H1 (cell line): ENCODE results near the gene FAM107A. TPM values are rescaled to one million over a fixed set of nuclear protein-coding genes. Genes with fewer than 3 reads are reported as not detected.

ENCODE experiments used
- CTCF ChIA-PET: fragments of 300-600 bp; sonication (Branson Sonifier 250); formaldehyde crosslinking; loops from one replicate; lab custom pipeline; 2021; ENCODE audit not compliant: partially characterized antibody; lab: Charles Lee
- POLR2A ChIA-PET: fragments of 300-600 bp; sonication (Branson Sonifier 250); formaldehyde crosslinking; loops from one replicate; lab custom pipeline; 2021; ENCODE audit warnings: inconsistent platforms; ENCODE audit not compliant: partially characterized antibody; lab: Charles Lee
- DNase-seq, 2 experiments: peaks; one replicate each; pipeline versions ENCODE4 v3.0.0 to v3.0.0-alpha.2; 2010 to 2022; ENCODE audit warnings: low spot score in 2 of 2, low read depth in 1 of 2, mixed read lengths in 1 of 2
- FAIRE-seq: peaks from 2 replicates; lab custom pipeline; 2011; peaks lifted over from hg19 to GRCh38; lab: Jason Lieb, UNC
- H2AFZ ChIP-seq: 2 replicates; pipeline ENCODE4 v1.8.1; 2012; ENCODE audit warnings: low read length, inconsistent platforms
- H2AK5ac ChIP-seq: 2 replicates; pipeline ENCODE4 v1.6.1; 2013; ENCODE audit warnings: low read depth, low read length
- H2BK120ac ChIP-seq: replicated peaks from 2 replicates; pipeline ENCODE3; 2013; ENCODE audit warnings: low read depth, low read length, inconsistent platforms
- H2BK12ac ChIP-seq: 2 replicates; pipeline ENCODE4 v1.6.1; 2013; ENCODE audit warnings: low read depth, low read length
- H2BK15ac ChIP-seq: 2 replicates; pipeline ENCODE4 v1.6.1; 2013; ENCODE audit warnings: low read length
- H2BK20ac ChIP-seq: 2 replicates; pipeline ENCODE4 v1.6.1; 2013; ENCODE audit warnings: low read length
- H2BK5ac ChIP-seq: 2 replicates; pipeline ENCODE4 v1.6.1; 2013; ENCODE audit warnings: low read depth, low read length
- H3K14ac ChIP-seq: 2 replicates; pipeline ENCODE4 v1.6.1; 2013; ENCODE audit warnings: inconsistent platforms; ENCODE audit not compliant: insufficient read length
- H3K18ac ChIP-seq: 2 replicates; pipeline ENCODE4 v1.6.1; 2013; ENCODE audit warnings: low read length; ENCODE audit errors: extremely low read depth
- H3K23ac ChIP-seq: 2 replicates; pipeline ENCODE4 v1.6.1; 2013; ENCODE audit warnings: inconsistent platforms; ENCODE audit not compliant: insufficient read length
- H3K23me2 ChIP-seq: 2 replicates; pipeline ENCODE4 v1.6.1; 2013; ENCODE audit warnings: low read depth, low read length
- H3K27ac ChIP-seq: 2 replicates; pipeline ENCODE4 v1.6.1; 2011; ENCODE audit warnings: low read depth, low read length, inconsistent platforms
- H3K27me3 ChIP-seq, 4 experiments: replicated peaks in 1 of 4; 1 replicate in 1 of 4; 2 replicates in 3 of 4; pipeline versions ENCODE4 v1.6.1 to v1.8.1; 2011 to 2013; ENCODE audit warnings: low read length in 3 of 4, mild to moderate bottlenecking in 3 of 4, inconsistent platforms in 2 of 4, mixed read lengths in 2 of 4, moderate library complexity in 1 of 4; ENCODE audit not compliant: control insufficient read depth in 3 of 4, insufficient read depth in 3 of 4; ENCODE audit errors: extremely low read depth in 1 of 4
- H3K36me3 ChIP-seq, 4 experiments: 2 replicates each; pipeline versions ENCODE4 v1.6.1 to v1.8.1; 2011 to 2013; ENCODE audit warnings: mild to moderate bottlenecking in 4 of 4, low read length in 3 of 4, moderate library complexity in 2 of 4, control low read depth in 1 of 4, inconsistent platforms in 1 of 4; ENCODE audit not compliant: insufficient read depth in 4 of 4, control insufficient read depth in 2 of 4
- H3K4ac ChIP-seq: replicated peaks from 2 replicates; pipeline ENCODE3; 2013; ENCODE audit warnings: low read length, low read depth, mixed read lengths, inconsistent platforms; ENCODE audit not compliant: insufficient read length
- H3K4me1 ChIP-seq, 4 experiments: replicated peaks in 1 of 4; 1 replicate in 1 of 4; 2 replicates in 3 of 4; pipeline versions ENCODE4 v1.6.1 to v1.8.1; 2011 to 2013; ENCODE audit warnings: low read length in 3 of 4, inconsistent platforms in 2 of 4, mixed read lengths in 1 of 4; ENCODE audit not compliant: insufficient read depth in 4 of 4, control insufficient read depth in 3 of 4
- H3K4me2 ChIP-seq, 2 experiments: 2 replicates each; pipeline versions ENCODE4 v1.6.1 to v1.8.1; 2011 to 2013; ENCODE audit warnings: low read depth in 2 of 2, low read length in 2 of 2, control low read depth in 1 of 2, inconsistent platforms in 1 of 2, mild to moderate bottlenecking in 1 of 2; ENCODE audit not compliant: insufficient read depth in 1 of 2
- H3K4me3 ChIP-seq, 4 experiments: fragments of 200-600, 300-600 bp in 1 of 4; sonication (generic), shearing (Covaris generic), sonication (Bioruptor Twin) in 1 of 4; 2 replicates each; pipeline versions ENCODE4 v1.5.1 to v1.8.1; 2011 to 2016; ENCODE audit warnings: low read length in 4 of 4, low read depth in 3 of 4, control low read depth in 2 of 4, inconsistent platforms in 2 of 4, mild to moderate bottlenecking in 2 of 4, mixed read lengths in 1 of 4, moderate library complexity in 1 of 4; ENCODE audit not compliant: insufficient read depth in 2 of 4; ENCODE audit errors: extremely low read depth in 1 of 4
- H3K56ac ChIP-seq: replicated peaks from 2 replicates; pipeline ENCODE3; 2013; ENCODE audit warnings: low read depth, mild to moderate bottlenecking, mixed read lengths, low read length, inconsistent platforms; ENCODE audit not compliant: insufficient read length
- H3K79me1 ChIP-seq: 2 replicates; pipeline ENCODE4 v1.6.1; 2013; ENCODE audit warnings: low read depth, low read length, control low read depth
- H3K79me2 ChIP-seq, 2 experiments: 2 replicates each; pipeline versions ENCODE4 v1.6.1 to v1.8.1; 2012 to 2013; ENCODE audit warnings: low read length in 2 of 2, mild to moderate bottlenecking in 2 of 2, inconsistent platforms in 1 of 2; ENCODE audit not compliant: insufficient read depth in 2 of 2, control insufficient read depth in 1 of 2
- H3K9ac ChIP-seq, 4 experiments: replicated peaks in 1 of 4; 1 replicate in 1 of 4; 2 replicates in 3 of 4; pipeline versions ENCODE4 v1.6.1 to v1.8.1; 2011 to 2013; ENCODE audit warnings: low read depth in 3 of 4, low read length in 3 of 4, control low read depth in 2 of 4, mild to moderate bottlenecking in 2 of 4, moderate library complexity in 2 of 4, inconsistent platforms in 1 of 4; ENCODE audit errors: extremely low read depth in 1 of 4
- H3K9me3 ChIP-seq, 2 experiments: 2 replicates each; pipeline versions ENCODE4 v1.6.1 to v1.8.1; 2012 to 2013; ENCODE audit warnings: mild to moderate bottlenecking in 2 of 2, moderate library complexity in 2 of 2, control low read depth in 1 of 2, inconsistent platforms in 1 of 2, low read depth in 1 of 2, low read length in 1 of 2, mixed read lengths in 1 of 2; ENCODE audit not compliant: insufficient read depth in 2 of 2
- H4K20me1 ChIP-seq, 2 experiments: replicated peaks in 1 of 2; 2 replicates each; pipeline versions ENCODE3 to v1.8.1; 2011 to 2013; ENCODE audit warnings: inconsistent platforms in 2 of 2, low read length in 2 of 2, mild to moderate bottlenecking in 1 of 2; ENCODE audit not compliant: insufficient read depth in 2 of 2, control insufficient read depth in 1 of 2
- H4K5ac ChIP-seq: 2 replicates; pipeline ENCODE4 v1.6.1; 2013; ENCODE audit warnings: low read length, low read depth, mixed read lengths, inconsistent platforms; ENCODE audit not compliant: insufficient read length
- H4K8ac ChIP-seq: 2 replicates; pipeline ENCODE4 v1.8.0; 2013; ENCODE audit warnings: mild to moderate bottlenecking, moderate library complexity, low read length, inconsistent platforms; ENCODE audit not compliant: insufficient read depth; ENCODE audit errors: extremely low read depth
- H4K91ac ChIP-seq: replicated peaks from 2 replicates; pipeline ENCODE3; 2013; ENCODE audit warnings: low read length, mixed read lengths, inconsistent platforms; ENCODE audit not compliant: insufficient read length
- ASH2L ChIP-seq: fragments of 200-600, 300-600 bp; sonication (generic); IDR thresholded peaks from one replicate; pipeline ENCODE4 v1.7.1; 2017; ENCODE audit warnings: low read length
- CBX5 ChIP-seq: fragments of 300-800, 300-1000 bp; sonication (generic); IDR thresholded peaks from 2 replicates; pipeline ENCODE4 v1.7.1; 2016; ENCODE audit warnings: antibody characterized with exemption, low read length, low read depth
- CBX8 ChIP-seq: fragments of 300-800, 300-1000 bp; sonication (generic); IDR thresholded peaks from 2 replicates; pipeline ENCODE4 v1.7.1; 2016; ENCODE audit warnings: low read depth, low read length, borderline replicate concordance
- CREB1 ChIP-seq: IDR thresholded peaks from 2 replicates; pipeline ENCODE4 v1.6.1; 2012; ENCODE audit warnings: inconsistent platforms
- EZH2 ChIP-seq: fragments of 200-600 bp; sonication (generic); IDR thresholded peaks from 2 replicates; pipeline ENCODE4 v1.7.1; 2012; ENCODE audit warnings: low read depth, mild to moderate bottlenecking, moderate library complexity, low read length, inconsistent platforms; ENCODE audit not compliant: severe bottlenecking
- FOSL1 ChIP-seq: IDR thresholded peaks from 2 replicates; pipeline ENCODE4 v1.6.1; 2011; ENCODE audit warnings: mild to moderate bottlenecking, low read depth, low read length, moderate library complexity; ENCODE audit not compliant: insufficient read depth
- RNF2 ChIP-seq: fragments of 200-900, 300-1000 bp; sonication (generic); IDR thresholded peaks from 2 replicates; pipeline ENCODE4 v1.7.1; 2016; ENCODE audit warnings: borderline replicate concordance, low read depth, mild to moderate bottlenecking, antibody characterized with exemption, low read length; ENCODE audit not compliant: poor library complexity, severe bottlenecking; ENCODE audit errors: missing control alignments
- SP2 ChIP-seq: IDR thresholded peaks from 2 replicates; pipeline ENCODE4 v1.6.1; 2012; ENCODE audit warnings: mild to moderate bottlenecking, low read length, inconsistent platforms
- SRF ChIP-seq: IDR thresholded peaks from 2 replicates; pipeline ENCODE4 v1.6.1; 2011; ENCODE audit warnings: mild to moderate bottlenecking, low read depth, low read length, moderate library complexity
- TAF7 ChIP-seq: optimal IDR thresholded peaks from 2 replicates; pipeline ENCODE3; 2011; ENCODE audit warnings: low read depth, mild to moderate bottlenecking, inconsistent platforms, low read length, moderate library complexity, borderline replicate concordance
- WGBS, 2 experiments: shearing (Covaris generic) in 1 of 2; methylation state at CpG; one replicate each; pipeline versions ENCODE4 v1.1.6 to v1.1.7; 2013 to 2015; ENCODE audit warnings: low lambda C conversion rate in 2 of 2, mixed read lengths in 2 of 2, inconsistent platforms in 1 of 2, low coverage in 1 of 2, missing lambda C conversion rate in 1 of 2; ENCODE audit not compliant: insufficient replicate concordance in 2 of 2, insufficient coverage in 1 of 2, insufficient read length in 1 of 2; ENCODE audit errors: extremely low coverage in 1 of 2, missing lambda C conversion rate in 1 of 2; 5-methylcytosine and 5-hydroxymethylcytosine counted together
- polyA plus RNA-seq, 7 experiments: library from polyadenylated mRNA; depleted of rRNA in 3 of 7; stranded (reverse) in 5 of 7; unstranded in 2 of 7; fragments of >200 nt in 5 of 7; fragments of 200-250 nt in 2 of 7; gene quantifications; 1 replicate in 5 of 7; 2 replicates in 1 of 7; 4 replicates in 1 of 7; pipeline versions ENCODE4 v1.2.1 to v1.2.3, GENCODE V29; 2011 to 2013; ENCODE audit warnings: missing spikeins in 2 of 7, mixed read lengths in 2 of 7
- total RNA-seq: library from RNA; stranded (reverse); fragmentation: NEBNext Ultra II Directional; extraction: Animal tissue kit (Norgen Biotek cat#: 25700); gene quantifications from 2 replicates; pipeline ENCODE4 v1.2.1, GENCODE V29; 2021
- TF ChIP-seq, protein P1 (sequence below), 3 experiments: IDR thresholded peaks; 1 replicate in 2 of 3; 2 replicates in 1 of 3; pipeline versions ENCODE4 v1.5.1 to v1.6.1; 2011; ENCODE audit warnings: low read length in 3 of 3, mild to moderate bottlenecking in 3 of 3, inconsistent platforms in 2 of 3, low read depth in 1 of 3, moderate library complexity in 1 of 3; ENCODE audit not compliant: insufficient read depth in 1 of 3; ENCODE audit errors: control extremely low read depth in 1 of 3

Gene FAM107A
- total and polyA plus RNA-seq, 2 of the 8 experiments (the other 6 are each of a cell fraction or from before 2014, with no cell fraction given): 0.51 to 0.65 TPM

DNA sequence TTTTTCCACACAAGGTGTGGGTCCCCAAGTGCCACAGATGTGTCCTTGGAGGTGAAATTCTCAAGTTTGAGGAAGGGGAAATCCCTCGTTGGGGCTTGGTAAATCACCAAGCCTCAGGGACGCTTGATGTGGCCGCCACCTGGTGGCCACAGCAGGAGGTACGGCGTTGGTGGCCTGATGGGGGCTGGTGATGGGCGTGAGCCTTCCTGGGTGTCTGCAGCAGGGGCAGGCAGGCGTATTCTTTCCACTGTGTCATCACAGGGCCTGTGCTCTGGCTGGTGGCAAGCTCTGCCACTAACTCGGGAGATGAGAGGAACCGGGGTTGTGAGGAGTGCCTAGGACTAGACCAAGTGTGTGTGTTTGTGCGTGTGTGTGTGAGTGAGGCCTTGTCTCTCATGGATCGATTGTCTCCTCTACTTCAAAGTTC, 44.4 kb downstream of the FAM107A start:
- WGBS, 2 experiments: 44% methylated on average over 11 of the region's 11 CpGs; no CpG with 5 or more reads in 1 of the 2 experiments
- FAIRE-seq (no peak), DNase-seq (peak; percentile 51 to 84)
- Histone ChIP-seq H2BK5ac (peak overlapping the region; percentile 68; the same call in 1 of the 2 replicates), H2BK12ac (no peak overlapping the region; the same call in 1 of the 2 replicates), H2AFZ (0 out of 2 replicates have a peak overlapping the region, but pooled peaks have one; percentile 36), H3K56ac (no peak overlapping the region), H4K91ac (no peak overlapping the region), H3K79me1 (no peaks in the 10 kb centered on the region), H2BK20ac (peak overlapping the region; percentile 62; the same call in 1 of the 2 replicates), H4K20me1 (no peaks in the 10 kb centered on the region), H2BK120ac (no peak overlapping the region), H3K27me3 (no peaks in the 10 kb centered on the region), H3K27ac (no peak overlapping the region), H3K23me2 (no peaks in the 10 kb centered on the region), H4K5ac (no peak overlapping the region), H3K14ac (no peak overlapping the region), H3K4me2 (no peak overlapping the region), H3K4me3 (no peak overlapping the region), H3K79me2 (no peaks in the 10 kb centered on the region), H4K8ac (no peak overlapping the region), H2BK15ac (peak overlapping the region; percentile 97), H3K23ac (no peak overlapping the region), H3K9ac (no peak overlapping the region), H2AK5ac (no peak overlapping the region), H3K18ac (peak overlapping the region; percentile 49; the same call in 1 of the 2 replicates), H3K9me3 (no peaks in the 10 kb centered on the region), H3K36me3 (no peaks in the 10 kb centered on the region), H3K4ac (no peak overlapping the region), H3K4me1 (peaks cover 0 to 3% (median 2%) of the 10 kb centered on the region in 4 experiments; a peak in 4 of 7 replicates)
- CTCF ChIA-PET: interaction anchor here (0.8 to 7.2 kb wide), 15 partner anchors 14 to 1468 kb away, joined by 3 to 68 read pairs (median 6); partner anchors contain the start of gene KCTD6
- POLR2A ChIA-PET: no interaction called here
- TF ChIP-seq, protein P1, sequence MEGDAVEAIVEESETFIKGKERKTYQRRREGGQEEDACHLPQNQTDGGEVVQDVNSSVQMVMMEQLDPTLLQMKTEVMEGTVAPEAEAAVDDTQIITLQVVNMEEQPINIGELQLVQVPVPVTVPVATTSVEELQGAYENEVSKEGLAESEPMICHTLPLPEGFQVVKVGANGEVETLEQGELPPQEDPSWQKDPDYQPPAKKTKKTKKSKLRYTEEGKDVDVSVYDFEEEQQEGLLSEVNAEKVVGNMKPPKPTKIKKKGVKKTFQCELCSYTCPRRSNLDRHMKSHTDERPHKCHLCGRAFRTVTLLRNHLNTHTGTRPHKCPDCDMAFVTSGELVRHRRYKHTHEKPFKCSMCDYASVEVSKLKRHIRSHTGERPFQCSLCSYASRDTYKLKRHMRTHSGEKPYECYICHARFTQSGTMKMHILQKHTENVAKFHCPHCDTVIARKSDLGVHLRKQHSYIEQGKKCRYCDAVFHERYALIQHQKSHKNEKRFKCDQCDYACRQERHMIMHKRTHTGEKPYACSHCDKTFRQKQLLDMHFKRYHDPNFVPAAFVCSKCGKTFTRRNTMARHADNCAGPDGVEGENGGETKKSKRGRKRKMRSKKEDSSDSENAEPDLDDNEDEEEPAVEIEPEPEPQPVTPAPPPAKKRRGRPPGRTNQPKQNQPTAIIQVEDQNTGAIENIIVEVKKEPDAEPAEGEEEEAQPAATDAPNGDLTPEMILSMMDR (IDR thresholded peaks at IDR 0.05; ENCODE audit: control extremely low read depth in 1 of 3, insufficient read depth in 1 of 3, low read depth in 1 of 3, low read length in 3 of 3): peak; percentile 82 to 85 (median 85)
- TF ChIP-seq CREB1 (peak; percentile 44; the same call in 1 of the 2 replicates), SP2 (no peak), ASH2L (no peak), EZH2 (no peak), RNF2 (no peak), TAF7 (no peak), FOSL1 (no peak), SRF (no peak), CBX8 (no peak), CBX5 (no peak)
